Stomach (tissue), 9 donors: Measurements from ENCODE around the gene CRADD. TPM values are rescaled to one million over a fixed set of nuclear protein-coding genes. Genes with fewer than 3 reads are reported as not detected.

Experiments
- DNase-seq, 2 donors: peaks; one replicate each; pipeline versions ENCODE4 v3.0.0 to v3.0.0-alpha.2; 2013 to 2019
- H3K27ac ChIP-seq, 5 donors: fragments of 200-600 bp in 4 of 5; sonication (generic) in 4 of 5; one replicate each; pipeline ENCODE4 v1.5.1; 2013 to 2019; ENCODE audit warnings: mild to moderate bottlenecking in 1 of 5, moderate library complexity in 1 of 5
- H3K27me3 ChIP-seq, 3 donors: fragments of 200-600 bp; sonication (generic); one replicate each; pipeline ENCODE4 v1.5.1; 2017 to 2019; ENCODE audit warnings: mixed run types in 1 of 3
- H3K36me3 ChIP-seq, 4 donors: fragments of 200-600 bp; sonication (generic); 1 replicate in 3 of 4; 2 replicates in 1 of 4; pipeline ENCODE4 v1.5.1; 2016 to 2019
- H3K4me1 ChIP-seq, 4 donors: fragments of 200-600 bp; sonication (generic); one replicate each; pipeline ENCODE4 v1.5.1; 2016 to 2019
- H3K4me3 ChIP-seq, 4 donors: fragments of 200-600 bp; sonication (generic) in 3 of 4; one replicate each; pipeline ENCODE4 v1.5.1; 2016 to 2019; ENCODE audit warnings: mild to moderate bottlenecking in 1 of 4
- H3K9me3 ChIP-seq, 4 donors: fragments of 200-600 bp; sonication (generic); one replicate each; pipeline ENCODE4 v1.5.1; 2016 to 2019
- EP300 ChIP-seq: sonication (generic); formaldehyde crosslinking; IDR thresholded peaks from one replicate; pipeline ENCODE4 v1.6.1; 2017; ENCODE audit warnings: antibody characterized with exemption
- POLR2A ChIP-seq, 4 donors: fragments of 450-650 bp; IDR thresholded peaks; one replicate each; pipeline ENCODE4 v1.6.1; 2016; ENCODE audit warnings: antibody characterized with exemption in 4 of 4, control low read depth in 2 of 4, mild to moderate bottlenecking in 1 of 4, moderate library complexity in 1 of 4
- POLR2AphosphoS5 ChIP-seq, 3 donors: sonication (generic); formaldehyde crosslinking; IDR thresholded peaks; one replicate each; pipeline ENCODE4 v1.6.1; 2016; ENCODE audit warnings: antibody characterized with exemption in 3 of 3
- WGBS, 5 donors: extraction: QIAGEN DNeasy Blood & Tissue Kit in 3 of 5; methylation state at CpG; one replicate each; pipeline versions ENCODE4 v1.1.5 to v1.1.7; 2013 to 2018; 5-methylcytosine and 5-hydroxymethylcytosine counted together
- intact Hi-C: fragments of 100-400 bp; cut with DNase I; formaldehyde crosslinking; loops from one replicate; pipeline ENCODE4 v1.15.1; 2023; ENCODE audit warnings: low total_unique reads
- polyA plus RNA-seq, 3 donors: library from polyadenylated mRNA; stranded (reverse); fragments of 200-250 nt; gene quantifications; one replicate each; pipeline ENCODE4 v1.2.3, GENCODE V29; 2013
- total RNA-seq, 5 donors: library from RNA; depleted of rRNA; stranded (reverse); fragments of >200 nt; gene quantifications; one replicate each; pipeline versions ENCODE4 v1.1.0 to v1.2.3, GENCODE V29; 2014 to 2016
- TF ChIP-seq, protein P1 (sequence below), 7 experiments: fragments of 450-650 bp in 4 of 7; fragments of 200-600 bp in 3 of 7; sonication (generic) in 3 of 7; IDR thresholded peaks; one replicate each; pipeline ENCODE4 v1.5.1; 2016 to 2019; ENCODE audit warnings: antibody characterized with exemption in 7 of 7, control low read depth in 2 of 7, mild to moderate bottlenecking in 1 of 7
- donor health status: healthy with polysubstance abuse.
- donor health status: Bipolar disorder and iron deficiency.
- donor health status: healthy.

Gene CRADD
- total and polyA plus RNA-seq, 8 donors: 2.3 to 30.9 (median 17.1) TPM

DNA sequence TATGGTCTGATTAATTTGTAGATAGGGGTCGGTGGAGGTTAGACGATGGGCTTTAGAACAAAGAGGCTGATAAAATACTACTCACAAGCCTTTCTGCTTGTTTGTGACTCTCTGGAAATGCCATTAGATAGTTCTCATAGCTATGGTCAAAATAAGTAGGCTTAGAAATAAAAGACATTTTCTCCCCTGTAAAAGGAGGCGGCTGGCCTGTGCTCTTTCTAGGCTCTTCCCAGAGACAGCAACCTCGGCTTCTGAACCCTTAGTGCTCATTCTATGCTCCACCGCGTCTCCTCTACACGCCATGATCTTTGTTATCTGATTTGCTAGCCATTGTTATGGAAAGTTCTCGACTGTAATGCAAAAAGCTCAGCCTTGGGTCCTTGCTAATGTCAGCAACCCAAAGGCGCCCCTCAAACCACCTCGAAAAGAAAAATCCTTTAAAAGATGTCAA, 64.5 kb downstream of the CRADD start:
- H3K9me3 ChIP-seq: no peaks in the 10 kb centered on the region
- H3K4me1 ChIP-seq: peaks cover 4 to 80% (median 49%) of the 10 kb centered on the region in 4 donors
- no peak for DNase-seq
- no peaks in the 10 kb centered on the region for H3K27me3 ChIP-seq
- peak overlapping the region; percentile 89 to 95 (median 91) for H3K27ac ChIP-seq
- WGBS, 5 donors: 7 to 13% (median 10%) methylated on average over 10 of the region's 10 CpGs
- H3K4me3 ChIP-seq: peak overlapping the region; percentile 46 to 58 (median 50)
- no peak for TF ChIP-seq EP300
- no peak for TF ChIP-seq POLR2A (IDR thresholded peaks at IDR 0.05)
- TF ChIP-seq POLR2AphosphoS5 (IDR thresholded peaks at IDR 0.05): no peak
- TF ChIP-seq, protein P1, sequence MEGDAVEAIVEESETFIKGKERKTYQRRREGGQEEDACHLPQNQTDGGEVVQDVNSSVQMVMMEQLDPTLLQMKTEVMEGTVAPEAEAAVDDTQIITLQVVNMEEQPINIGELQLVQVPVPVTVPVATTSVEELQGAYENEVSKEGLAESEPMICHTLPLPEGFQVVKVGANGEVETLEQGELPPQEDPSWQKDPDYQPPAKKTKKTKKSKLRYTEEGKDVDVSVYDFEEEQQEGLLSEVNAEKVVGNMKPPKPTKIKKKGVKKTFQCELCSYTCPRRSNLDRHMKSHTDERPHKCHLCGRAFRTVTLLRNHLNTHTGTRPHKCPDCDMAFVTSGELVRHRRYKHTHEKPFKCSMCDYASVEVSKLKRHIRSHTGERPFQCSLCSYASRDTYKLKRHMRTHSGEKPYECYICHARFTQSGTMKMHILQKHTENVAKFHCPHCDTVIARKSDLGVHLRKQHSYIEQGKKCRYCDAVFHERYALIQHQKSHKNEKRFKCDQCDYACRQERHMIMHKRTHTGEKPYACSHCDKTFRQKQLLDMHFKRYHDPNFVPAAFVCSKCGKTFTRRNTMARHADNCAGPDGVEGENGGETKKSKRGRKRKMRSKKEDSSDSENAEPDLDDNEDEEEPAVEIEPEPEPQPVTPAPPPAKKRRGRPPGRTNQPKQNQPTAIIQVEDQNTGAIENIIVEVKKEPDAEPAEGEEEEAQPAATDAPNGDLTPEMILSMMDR (IDR thresholded peaks at IDR 0.05): no peak
- intact Hi-C loops: loop anchor here (5.0 kb wide), 1 partner anchor 169 kb away; the partner anchor contains the start of gene SOCS2
- H3K36me3 ChIP-seq: no peaks in the 10 kb centered on the region

DNA sequence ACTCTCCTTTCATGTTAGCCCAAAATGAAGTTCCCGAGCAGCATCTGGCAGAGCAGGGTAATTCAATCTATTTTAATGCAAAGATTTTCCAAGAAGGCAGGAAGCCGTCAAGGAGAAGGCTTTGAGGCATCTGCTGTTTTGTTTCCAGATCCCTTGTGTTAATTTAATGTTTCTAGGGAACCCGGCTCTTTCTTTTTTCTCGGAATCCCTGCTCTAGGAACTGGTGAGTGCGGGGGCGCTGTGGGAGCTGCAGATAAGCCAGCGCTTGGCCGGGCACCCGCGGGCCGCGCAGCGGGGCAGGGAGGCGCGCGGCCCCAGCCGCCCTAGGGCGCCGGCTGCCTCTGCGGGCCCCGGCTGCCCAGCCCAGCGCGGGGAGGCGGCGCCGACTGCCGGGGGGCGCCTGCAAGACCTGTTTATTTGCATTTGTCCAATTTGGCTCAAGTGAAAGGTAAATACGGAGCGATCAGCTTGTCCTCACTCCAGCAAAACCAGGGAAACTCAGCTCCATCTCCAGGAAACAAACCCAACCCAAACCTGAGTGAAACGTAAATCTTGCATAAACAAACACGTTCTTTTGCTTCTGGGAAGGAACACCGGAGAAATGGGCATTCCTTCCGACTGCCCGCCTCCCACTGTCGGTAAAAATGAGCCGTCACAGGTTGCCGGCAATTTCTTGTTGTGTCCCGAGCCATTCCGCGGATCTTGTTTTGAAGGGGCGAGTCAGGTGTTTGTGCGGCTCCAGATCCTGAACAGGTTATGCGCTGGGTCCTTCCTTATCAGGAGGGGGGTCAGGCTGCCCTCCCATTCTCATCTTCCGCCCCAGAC, 65.1 kb downstream of the CRADD start:
- TF ChIP-seq EP300: peak; percentile 63
- TF ChIP-seq, protein P1 (IDR thresholded peaks at IDR 0.05): peak in 2 of 7 experiments; percentile 5 to 49
- no peak for TF ChIP-seq POLR2A (IDR thresholded peaks at IDR 0.05)
- peak; percentile 60 to 88 (median 76) for TF ChIP-seq POLR2AphosphoS5 (IDR thresholded peaks at IDR 0.05)
- H3K27me3 ChIP-seq: no peaks in the 10 kb centered on the region
- H3K4me1 ChIP-seq: peaks cover 4 to 76% (median 47%) of the 10 kb centered on the region in 4 donors
- peak overlapping the region; percentile 89 to 95 (median 91) for H3K27ac ChIP-seq
- H3K9me3 ChIP-seq: no peaks in the 10 kb centered on the region
- peak overlapping the region; percentile 46 to 58 (median 50) for H3K4me3 ChIP-seq
- WGBS, 5 donors: 0 to 2% (median 1%) methylated on average over 23 to 45 of the region's 45 CpGs
- DNase-seq: peak; percentile 77 to 89
- intact Hi-C loops: loop anchor here (5.0 kb wide), 1 partner anchor 170 kb away; the partner anchor contains the start of gene SOCS2
- no peaks in the 10 kb centered on the region for H3K36me3 ChIP-seq

- Histone ChIP-seq H3K4me3 (peak overlapping the region; percentile 46 to 58 (median 50)), H3K36me3 (no peaks in the 10 kb centered on the region), H3K27ac (peak overlapping the region; percentile 78 to 94 (median 91)), H3K9me3 (no peaks in the 10 kb centered on the region), H3K4me1 (peaks cover 4 to 65% (median 38%) of the 10 kb centered on the region in 4 donors), H3K27me3 (no peaks in the 10 kb centered on the region)
- intact Hi-C loops: loop anchor here (5.0 kb wide), 1 partner anchor 171 kb away; the partner anchor contains the start of gene SOCS2
- TF ChIP-seq EP300 (no peak), POLR2A (IDR thresholded peaks at IDR 0.05) (no peak), POLR2AphosphoS5 (IDR thresholded peaks at IDR 0.05) (no peak)
- TF ChIP-seq, protein P1 (IDR thresholded peaks at IDR 0.05): no peak
- 85 to 97% (median 95%) methylated on average over 9 of the region's 9 CpGs for WGBS, 5 donors
- DNase-seq: no peak
Measured at GRCh38 chr12:93743229-93743998, 66.2 kb downstream of the CRADD start.
